Measurements from ENCODE around the gene OSBPL10.
"Not testable (repeated sequence)": the region's sequence is repeated elsewhere in the genome, so short reads cannot be mapped to it uniquely, and the experiment has no call there.

OSBPL10 gene

DNA sequence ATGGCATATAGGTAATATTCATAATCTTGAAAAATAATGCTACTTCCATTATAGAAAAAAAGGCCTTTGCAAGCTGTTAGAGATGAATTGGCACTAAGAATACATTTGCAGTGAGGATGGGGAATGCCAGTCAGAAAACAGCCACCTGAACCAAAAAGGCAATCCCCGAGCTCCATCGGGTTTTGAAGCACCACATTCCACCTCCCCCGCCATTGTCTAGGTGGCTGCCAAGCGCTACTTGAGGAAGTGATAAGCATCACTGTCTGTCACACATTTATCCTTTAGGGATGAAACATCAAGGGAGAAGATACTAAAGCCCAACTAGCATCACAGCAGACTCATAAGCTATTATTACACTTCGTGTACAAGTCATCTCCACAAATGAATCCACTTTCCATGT is 112.8 kb downstream of the OSBPL10 start:
- H3K4me3 ChIP-seq (ENCODE audit: low read length in 2 of 2), result no peak overlapping the region
- H3K36me3 ChIP-seq (ENCODE audit: control insufficient read depth in 2 of 2, insufficient read depth in 2 of 2, low read length in 2 of 2), result no peaks in the 10 kb centered on the region
- no peak overlapping the region for H3K27ac ChIP-seq (ENCODE audit: low read depth in 2 of 2, low read length in 2 of 2)
- H3K9me3 ChIP-seq (ENCODE audit: control insufficient read depth in 2 of 2, low read length in 2 of 2), result no peaks in the 10 kb centered on the region
- no peaks in the 10 kb centered on the region for H3K27me3 ChIP-seq (ENCODE audit: control insufficient read depth in 2 of 2, insufficient read depth in 2 of 2, low read length in 2 of 2)
- no peak overlapping the region for H3K9ac ChIP-seq (ENCODE audit: low read depth in 1 of 2, low read length in 2 of 2)
- no peaks in the 10 kb centered on the region for H3K4me1 ChIP-seq (ENCODE audit: control insufficient read depth in 2 of 2, insufficient read depth in 2 of 2, low read length in 2 of 2)

DNA sequence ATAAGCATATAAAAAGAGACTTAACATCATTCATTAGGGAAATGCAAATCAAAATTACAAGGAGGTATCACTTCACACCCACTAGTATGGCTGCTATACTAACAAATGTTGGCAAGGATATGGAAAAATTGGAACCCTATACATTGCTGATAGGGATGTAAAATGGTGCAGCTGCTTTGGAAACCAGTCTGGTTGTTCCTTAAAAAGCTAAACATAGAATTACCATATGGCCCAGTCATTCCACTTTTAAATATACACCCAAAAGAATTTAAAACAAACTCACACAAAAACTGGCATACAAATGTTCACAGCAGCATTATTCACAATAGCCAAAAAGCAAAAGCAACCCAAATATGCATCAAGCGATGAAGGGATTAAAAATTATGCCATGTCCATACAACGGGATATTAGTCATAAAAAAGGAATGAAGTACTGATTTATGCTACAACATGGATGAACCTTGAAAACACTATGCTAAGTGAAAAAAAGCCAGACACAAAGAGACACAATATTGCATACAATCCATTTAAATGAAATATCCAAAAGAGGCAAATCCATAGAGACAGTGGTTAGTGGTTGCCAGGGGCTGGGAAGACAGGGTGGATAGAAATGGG is 118.3 kb downstream of the OSBPL10 start:
- no peaks in the 10 kb centered on the region for H3K4me1 ChIP-seq (ENCODE audit: control insufficient read depth in 2 of 2, insufficient read depth in 2 of 2, low read length in 2 of 2)
- no peaks in the 10 kb centered on the region for H3K27me3 ChIP-seq (ENCODE audit: control insufficient read depth in 2 of 2, insufficient read depth in 2 of 2, low read length in 2 of 2)
- no peaks in the 10 kb centered on the region for H3K9me3 ChIP-seq (ENCODE audit: control insufficient read depth in 2 of 2, low read length in 2 of 2)
- no peak overlapping the region for H3K4me3 ChIP-seq (ENCODE audit: low read length in 2 of 2)
- H3K9ac ChIP-seq (ENCODE audit: low read depth in 1 of 2, low read length in 2 of 2), result no peak overlapping the region
- no peak overlapping the region for H3K27ac ChIP-seq (ENCODE audit: low read depth in 2 of 2, low read length in 2 of 2)
- H3K36me3 ChIP-seq (ENCODE audit: control insufficient read depth in 2 of 2, insufficient read depth in 2 of 2, low read length in 2 of 2), result no peaks in the 10 kb centered on the region

DNA sequence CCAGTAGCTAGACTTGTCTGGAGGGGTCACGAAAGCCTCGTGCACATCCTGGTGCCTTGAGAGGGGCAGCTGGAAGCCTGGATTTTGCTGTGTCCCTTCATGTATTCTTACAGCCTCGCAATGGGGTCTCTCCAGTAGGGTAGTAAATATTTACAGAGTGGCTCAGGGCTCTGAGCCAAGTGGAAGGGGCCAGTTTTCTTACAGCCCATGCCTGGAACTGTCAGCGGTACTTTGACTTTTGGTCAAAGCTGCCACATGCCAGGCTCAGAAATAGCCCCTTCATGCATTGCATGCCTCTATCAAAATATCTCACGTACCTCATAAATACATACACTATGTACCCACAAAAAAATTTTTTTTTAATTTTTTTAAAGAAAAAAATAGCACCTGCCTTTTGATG is 119.2 kb downstream of the OSBPL10 start:
- Histone ChIP-seq H3K27ac (ENCODE audit: low read depth in 2 of 2, low read length in 2 of 2) (no peak overlapping the region), H3K4me1 (ENCODE audit: control insufficient read depth in 2 of 2, insufficient read depth in 2 of 2, low read length in 2 of 2) (no peaks in the 10 kb centered on the region), H3K36me3 (ENCODE audit: control insufficient read depth in 2 of 2, insufficient read depth in 2 of 2, low read length in 2 of 2) (no peaks in the 10 kb centered on the region), H3K4me3 (ENCODE audit: low read length in 2 of 2) (no peak overlapping the region), H3K9ac (ENCODE audit: low read depth in 1 of 2, low read length in 2 of 2) (no peak overlapping the region), H3K9me3 (ENCODE audit: control insufficient read depth in 2 of 2, low read length in 2 of 2) (no peaks in the 10 kb centered on the region), H3K27me3 (ENCODE audit: control insufficient read depth in 2 of 2, insufficient read depth in 2 of 2, low read length in 2 of 2) (no peaks in the 10 kb centered on the region)

DNA sequence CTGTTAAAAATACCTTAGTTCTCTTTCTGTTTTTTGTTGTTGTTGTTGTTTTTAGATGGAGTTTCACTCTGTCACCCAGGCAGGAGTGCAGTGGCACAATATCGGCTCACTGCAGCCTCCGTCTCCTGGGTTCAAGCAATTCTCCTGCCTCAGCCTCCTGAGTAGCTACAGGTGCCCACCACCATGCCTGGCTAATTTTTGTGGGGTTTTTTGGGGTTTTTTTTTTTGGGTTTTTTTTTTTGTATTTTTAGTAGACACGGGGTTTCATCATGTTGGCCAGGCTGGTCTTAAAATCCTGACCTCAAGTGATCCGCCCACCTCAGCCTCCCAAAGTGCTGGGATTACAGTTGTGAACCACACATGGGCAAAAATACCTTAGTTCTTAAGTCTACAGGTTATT is 120.4 kb downstream of the OSBPL10 start:
- not testable (repeated sequence) for H3K9ac ChIP-seq (ENCODE audit: low read depth in 1 of 2, low read length in 2 of 2); H3K27ac ChIP-seq (ENCODE audit: low read depth in 2 of 2, low read length in 2 of 2); H3K9me3 ChIP-seq (ENCODE audit: control insufficient read depth in 2 of 2, low read length in 2 of 2); H3K4me1 ChIP-seq (ENCODE audit: control insufficient read depth in 2 of 2, insufficient read depth in 2 of 2, low read length in 2 of 2); H3K4me3 ChIP-seq (ENCODE audit: low read length in 2 of 2); H3K36me3 ChIP-seq (ENCODE audit: control insufficient read depth in 2 of 2, insufficient read depth in 2 of 2, low read length in 2 of 2); H3K27me3 ChIP-seq (ENCODE audit: control insufficient read depth in 2 of 2, insufficient read depth in 2 of 2, low read length in 2 of 2)

DNA sequence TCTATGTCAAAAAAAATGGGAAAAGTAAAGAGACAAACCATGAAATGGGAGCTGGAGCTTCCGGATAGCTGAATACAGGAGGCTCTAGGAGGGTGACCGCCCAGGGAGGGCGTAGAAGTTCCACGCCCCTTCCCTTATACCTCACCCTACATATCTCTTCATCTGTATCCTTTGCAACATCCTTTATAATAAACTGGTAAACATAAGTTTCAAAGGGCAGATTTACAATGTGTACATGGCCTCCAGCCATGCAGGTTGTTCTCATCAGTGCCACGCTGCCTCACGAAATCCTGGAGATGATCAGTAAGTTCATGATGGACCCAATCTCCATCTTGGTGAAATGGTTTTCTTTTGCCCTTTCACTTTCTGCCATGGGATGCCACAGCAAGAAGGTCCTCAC is 121.8 kb downstream of the OSBPL10 start:
- Histone ChIP-seq H3K36me3 (ENCODE audit: control insufficient read depth in 2 of 2, insufficient read depth in 2 of 2, low read length in 2 of 2) (no peaks in the 10 kb centered on the region), H3K27me3 (ENCODE audit: control insufficient read depth in 2 of 2, insufficient read depth in 2 of 2, low read length in 2 of 2) (no peaks in the 10 kb centered on the region), H3K9me3 (ENCODE audit: control insufficient read depth in 2 of 2, low read length in 2 of 2) (no peaks in the 10 kb centered on the region), H3K4me1 (ENCODE audit: control insufficient read depth in 2 of 2, insufficient read depth in 2 of 2, low read length in 2 of 2) (no peaks in the 10 kb centered on the region), H3K9ac (ENCODE audit: low read depth in 1 of 2, low read length in 2 of 2) (no peak overlapping the region), H3K27ac (ENCODE audit: low read depth in 2 of 2, low read length in 2 of 2) (no peak overlapping the region), H3K4me3 (ENCODE audit: low read length in 2 of 2) (no peak overlapping the region)

DNA sequence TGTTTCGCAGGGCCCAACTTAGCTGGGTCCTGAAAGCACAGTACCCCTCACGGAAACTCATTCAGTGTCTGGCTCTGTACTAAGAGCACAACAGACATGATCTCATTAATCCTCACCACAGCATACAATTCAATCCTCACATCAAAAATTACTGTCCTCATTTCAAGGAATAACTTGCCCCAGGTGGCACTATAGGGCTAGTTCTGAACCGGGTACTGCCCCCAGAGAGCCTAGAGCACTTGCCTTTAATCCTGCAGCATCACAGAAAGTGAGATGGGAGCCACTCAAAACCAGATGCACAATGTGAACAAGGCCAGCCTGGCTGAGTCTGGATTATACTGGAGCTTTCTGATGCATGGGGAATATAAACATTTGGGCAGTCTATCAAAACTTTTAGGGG is 122.6 kb downstream of the OSBPL10 start:
- H3K9ac ChIP-seq (ENCODE audit: low read depth in 1 of 2, low read length in 2 of 2), result no peak overlapping the region
- no peaks in the 10 kb centered on the region for H3K27me3 ChIP-seq (ENCODE audit: control insufficient read depth in 2 of 2, insufficient read depth in 2 of 2, low read length in 2 of 2)
- H3K4me3 ChIP-seq (ENCODE audit: low read length in 2 of 2), result no peak overlapping the region
- H3K36me3 ChIP-seq (ENCODE audit: control insufficient read depth in 2 of 2, insufficient read depth in 2 of 2, low read length in 2 of 2), result no peaks in the 10 kb centered on the region
- no peak overlapping the region for H3K27ac ChIP-seq (ENCODE audit: low read depth in 2 of 2, low read length in 2 of 2)
- H3K4me1 ChIP-seq (ENCODE audit: control insufficient read depth in 2 of 2, insufficient read depth in 2 of 2, low read length in 2 of 2), result no peaks in the 10 kb centered on the region
- H3K9me3 ChIP-seq (ENCODE audit: control insufficient read depth in 2 of 2, low read length in 2 of 2), result no peaks in the 10 kb centered on the region

DNA sequence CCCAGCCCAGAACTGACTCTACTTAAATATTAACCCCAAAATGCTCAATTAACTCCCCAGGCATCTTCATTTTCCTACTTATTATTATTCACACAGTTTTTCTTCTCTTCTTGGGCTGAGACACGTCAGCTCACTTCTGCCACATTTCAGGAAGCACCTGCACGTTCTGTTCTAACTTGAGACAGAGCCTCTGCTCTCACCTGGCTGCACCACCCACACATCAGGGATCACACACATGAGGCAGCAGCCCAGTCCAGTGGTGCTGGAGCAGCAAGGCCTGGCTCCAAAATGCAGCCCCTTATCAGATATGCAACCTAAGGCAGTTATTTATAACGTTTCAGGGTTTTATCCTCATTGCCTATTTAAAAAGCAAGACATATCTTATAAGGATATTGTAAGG is 127.5 kb downstream of the OSBPL10 start:
- no peaks in the 10 kb centered on the region for H3K4me1 ChIP-seq (ENCODE audit: control insufficient read depth in 2 of 2, insufficient read depth in 2 of 2, low read length in 2 of 2)

DNA sequence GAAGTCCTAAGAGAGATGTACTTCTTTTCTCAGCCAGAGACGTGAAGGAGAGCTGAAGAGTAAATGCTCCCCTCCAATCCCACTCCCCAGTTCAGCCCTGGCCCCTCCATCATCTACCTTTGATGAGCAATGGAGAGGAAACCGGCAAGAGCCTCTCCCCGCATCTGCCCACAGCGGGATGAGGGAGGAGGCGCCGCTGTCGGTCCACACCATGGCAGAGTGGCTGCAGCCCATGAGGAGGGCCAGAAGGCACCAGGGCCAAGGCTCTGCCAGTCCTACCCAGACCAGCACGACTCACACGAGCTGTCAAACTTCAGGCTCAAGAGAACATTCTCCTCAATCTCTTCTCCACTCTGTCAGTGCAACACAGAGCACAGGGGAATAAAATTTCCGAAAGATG is 129.8 kb downstream of the OSBPL10 start:
- Histone ChIP-seq H3K4me3 (ENCODE audit: low read length in 2 of 2) (no peak overlapping the region), H3K27ac (ENCODE audit: low read depth in 2 of 2, low read length in 2 of 2) (no peak overlapping the region), H3K36me3 (ENCODE audit: control insufficient read depth in 2 of 2, insufficient read depth in 2 of 2, low read length in 2 of 2) (no peaks in the 10 kb centered on the region), H3K4me1 (ENCODE audit: control insufficient read depth in 2 of 2, insufficient read depth in 2 of 2, low read length in 2 of 2) (no peaks in the 10 kb centered on the region), H3K9me3 (ENCODE audit: control insufficient read depth in 2 of 2, low read length in 2 of 2) (no peaks in the 10 kb centered on the region), H3K9ac (ENCODE audit: low read depth in 1 of 2, low read length in 2 of 2) (no peak overlapping the region), H3K27me3 (ENCODE audit: control insufficient read depth in 2 of 2, insufficient read depth in 2 of 2, low read length in 2 of 2) (no peaks in the 10 kb centered on the region)

More for the DNA sequence above, 127.5 kb downstream of the OSBPL10 start:
- no peaks in the 10 kb centered on the region for H3K27me3 ChIP-seq (ENCODE audit: control insufficient read depth in 2 of 2, insufficient read depth in 2 of 2, low read length in 2 of 2)
- H3K36me3 ChIP-seq (ENCODE audit: control insufficient read depth in 2 of 2, insufficient read depth in 2 of 2, low read length in 2 of 2), result no peaks in the 10 kb centered on the region
- no peak overlapping the region for H3K9ac ChIP-seq (ENCODE audit: low read depth in 1 of 2, low read length in 2 of 2)
- H3K27ac ChIP-seq (ENCODE audit: low read depth in 2 of 2, low read length in 2 of 2), result no peak overlapping the region
- H3K4me3 ChIP-seq (ENCODE audit: low read length in 2 of 2), result no peak overlapping the region
- H3K9me3 ChIP-seq (ENCODE audit: control insufficient read depth in 2 of 2, low read length in 2 of 2), result no peaks in the 10 kb centered on the region

DNA sequence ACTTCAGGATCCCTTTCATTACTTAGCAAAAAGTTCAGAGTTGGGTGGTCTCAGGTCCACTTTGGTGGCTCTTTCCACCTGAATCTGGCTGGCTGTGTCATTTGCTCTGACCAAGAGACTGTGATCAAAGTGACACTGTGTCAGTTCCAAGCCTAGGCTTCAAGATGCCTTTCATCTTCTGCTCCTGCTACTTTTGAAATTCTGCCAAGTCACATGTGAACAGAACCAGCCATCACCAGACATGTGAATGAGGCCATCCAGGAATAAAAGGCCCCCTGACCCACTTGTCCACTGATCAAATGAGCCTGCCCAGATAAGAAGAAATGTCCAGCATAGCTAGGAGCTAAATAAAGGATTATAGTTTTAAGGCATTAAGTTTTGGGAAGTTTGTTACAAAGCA is 132.2 kb downstream of the OSBPL10 start:
- Histone ChIP-seq H3K4me3 (ENCODE audit: low read length in 2 of 2) (no peak overlapping the region), H3K36me3 (ENCODE audit: control insufficient read depth in 2 of 2, insufficient read depth in 2 of 2, low read length in 2 of 2) (no peaks in the 10 kb centered on the region), H3K9ac (ENCODE audit: low read depth in 1 of 2, low read length in 2 of 2) (no peak overlapping the region), H3K27ac (ENCODE audit: low read depth in 2 of 2, low read length in 2 of 2) (no peak overlapping the region), H3K4me1 (ENCODE audit: control insufficient read depth in 2 of 2, insufficient read depth in 2 of 2, low read length in 2 of 2) (peaks cover 0 to 2% of the 10 kb centered on the region in 2 donors), H3K9me3 (ENCODE audit: control insufficient read depth in 2 of 2, low read length in 2 of 2) (no peaks in the 10 kb centered on the region), H3K27me3 (ENCODE audit: control insufficient read depth in 2 of 2, insufficient read depth in 2 of 2, low read length in 2 of 2) (no peaks in the 10 kb centered on the region)

DNA sequence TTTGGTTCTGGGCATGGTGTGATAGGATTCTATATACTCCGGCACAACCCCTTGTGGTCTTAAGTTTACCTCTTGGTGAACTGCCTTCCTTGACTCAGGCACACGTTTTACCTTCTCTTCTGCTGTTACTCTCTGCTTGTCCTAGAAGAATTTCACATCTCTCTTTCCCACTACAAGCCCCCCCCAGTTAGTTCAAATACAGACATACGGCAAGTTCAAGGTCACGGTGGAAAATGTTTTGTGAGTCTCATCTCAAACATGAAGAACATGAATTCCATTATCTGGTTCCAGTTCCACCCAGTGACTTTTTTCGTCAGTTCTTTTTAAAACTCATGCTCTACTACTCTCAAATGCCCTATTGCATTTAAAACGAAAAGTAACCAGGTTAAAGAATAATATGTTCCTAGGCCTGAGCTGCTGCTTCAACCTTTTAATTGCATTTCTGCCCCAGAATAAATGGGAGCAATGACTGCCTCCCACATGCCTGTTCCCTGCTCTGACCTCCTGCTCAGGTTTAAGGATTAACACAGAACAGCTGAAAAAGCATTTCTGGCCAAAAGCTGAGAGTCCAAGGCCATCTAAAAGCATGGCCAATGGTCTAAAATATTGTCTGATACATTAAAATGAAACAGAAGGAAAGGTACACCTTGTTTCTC is 132.8 kb downstream of the OSBPL10 start:
- H3K36me3 ChIP-seq (ENCODE audit: control insufficient read depth in 2 of 2, insufficient read depth in 2 of 2, low read length in 2 of 2), result no peaks in the 10 kb centered on the region
- H3K27me3 ChIP-seq (ENCODE audit: control insufficient read depth in 2 of 2, insufficient read depth in 2 of 2, low read length in 2 of 2), result no peaks in the 10 kb centered on the region

More for the DNA sequence above, 132.8 kb downstream of the OSBPL10 start:
- Histone ChIP-seq H3K9me3 (ENCODE audit: control insufficient read depth in 2 of 2, low read length in 2 of 2) (no peaks in the 10 kb centered on the region), H3K4me1 (ENCODE audit: control insufficient read depth in 2 of 2, insufficient read depth in 2 of 2, low read length in 2 of 2) (peaks cover 0 to 2% of the 10 kb centered on the region in 2 donors), H3K4me3 (ENCODE audit: low read length in 2 of 2) (no peak overlapping the region), H3K27ac (ENCODE audit: low read depth in 2 of 2, low read length in 2 of 2) (no peak overlapping the region), H3K9ac (ENCODE audit: low read depth in 1 of 2, low read length in 2 of 2) (no peak overlapping the region)

Data from mucosa of rectum (tissue), 2 donors.